Epithelial cell of esophagus (primary cell): ENCODE measurements around the gene CADPS.

Experiments used
- DNase-seq: peaks from one replicate; pipeline ENCODE4 v3.0.0; 2010; ENCODE audit warnings: low read depth
- H3K4me3 ChIP-seq: 2 replicates; pipeline ENCODE4 v1.5.1; 2011; ENCODE audit warnings: mild to moderate bottlenecking, low read length, control low read depth
- CTCF ChIP-seq: IDR thresholded peaks from 2 replicates; pipeline ENCODE4 v1.5.1; 2011; ENCODE audit warnings: low read depth, mild to moderate bottlenecking, low read length, control low read depth, inconsistent platforms; ENCODE audit not compliant: insufficient read depth; ENCODE audit errors: missing control alignments

Gene CADPS

DNA sequence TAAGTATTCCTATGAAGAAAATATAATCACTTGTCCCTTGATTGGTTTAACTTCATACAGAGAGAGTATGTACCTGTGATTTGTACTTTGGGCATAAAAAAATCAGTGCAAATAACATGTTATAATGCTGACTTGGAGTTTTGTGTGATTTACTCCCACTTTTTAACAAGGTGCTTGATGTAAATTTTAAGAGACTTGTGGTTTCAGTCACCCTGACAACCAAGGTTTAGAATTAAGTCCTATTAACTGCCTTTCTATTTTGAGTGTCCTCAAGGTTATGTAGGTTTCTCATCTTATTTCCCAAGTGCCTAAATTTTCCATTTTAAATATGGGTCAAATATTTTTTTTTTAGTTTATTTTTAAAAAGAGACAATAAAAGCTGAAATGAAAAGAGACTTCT lies 244.6 kb downstream of the CADPS start:
- DNase-seq, result no peak
- no peak overlapping the region for H3K4me3 ChIP-seq
- no peak for TF ChIP-seq CTCF

DNA sequence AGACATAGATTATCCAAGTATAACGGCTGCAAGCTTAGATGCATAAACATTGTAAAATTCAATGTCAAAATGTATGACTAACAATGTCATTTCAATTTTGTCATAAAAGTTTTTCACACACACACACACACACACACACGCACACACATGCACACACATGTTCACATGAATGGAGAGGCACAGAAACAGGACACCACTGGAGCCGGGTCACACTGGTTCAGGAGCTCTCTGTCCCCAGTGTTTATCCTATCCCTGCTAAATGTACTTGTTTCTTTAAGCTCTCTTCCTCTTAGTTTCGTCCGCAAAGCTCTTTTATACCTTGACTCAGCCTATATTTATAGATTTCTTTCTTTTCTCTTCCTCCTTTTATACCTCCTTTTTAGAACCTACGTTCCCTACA lies 249.9 kb downstream of the CADPS start:
- no peak for TF ChIP-seq CTCF
- H3K4me3 ChIP-seq, result no peak overlapping the region
- no peak for DNase-seq

GRCh38 chr3:62624185-62624584 lies 251.0 kb downstream of the CADPS start:
- no peak for TF ChIP-seq CTCF
- DNase-seq, result no peak
- H3K4me3 ChIP-seq, result no peak overlapping the region

- DNase-seq, result peak; percentile 74
- no peak overlapping the region for H3K4me3 ChIP-seq
- TF ChIP-seq CTCF, result peak; percentile 71
Observed at GRCh38 chr3:62622553-62623174, 252.6 kb downstream of the CADPS start.

DNA sequence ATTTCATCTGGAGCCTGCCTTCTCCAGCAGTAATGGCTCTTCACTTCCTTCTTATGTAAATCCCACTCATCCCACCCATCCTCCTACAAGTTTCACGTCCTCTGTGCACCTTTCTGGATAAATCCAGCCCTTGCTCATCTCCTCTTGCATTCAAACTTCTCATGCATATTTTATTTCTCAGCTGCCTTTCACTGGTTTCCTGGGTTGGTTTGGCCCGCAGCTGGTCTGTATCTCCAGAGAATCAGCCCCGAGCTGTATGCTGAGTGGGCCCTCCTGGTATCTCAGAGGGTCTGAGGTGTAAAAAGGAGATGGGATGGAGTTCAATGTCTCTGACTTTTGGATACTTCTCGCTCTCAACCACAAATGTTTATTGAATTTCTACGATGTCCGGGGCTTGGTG lies 253.3 kb downstream of the CADPS start:
- DNase-seq, result no peak
- no peak overlapping the region for H3K4me3 ChIP-seq
- TF ChIP-seq CTCF, result no peak

- H3K4me3 ChIP-seq, result no peak overlapping the region
- no peak for DNase-seq
- TF ChIP-seq CTCF, result no peak
Observed at GRCh38 chr3:62621176-62621575, 254.0 kb downstream of the CADPS start.

GRCh38 chr3:62615258-62615849 lies 259.9 kb downstream of the CADPS start:
- TF ChIP-seq CTCF, result no peak
- DNase-seq, result peak; percentile 72
- no peak overlapping the region for H3K4me3 ChIP-seq
